GM21529 (cell line): ENCODE data around the gene CDC40.
"Not testable (repeated sequence)": the region's sequence is repeated elsewhere in the genome, so short reads cannot be mapped to it uniquely, and the experiment has no call there.

ENCODE experiments used
- ATAC-seq: cut with Tn5 transposase; IDR thresholded peaks from one replicate; pipeline ENCODE4 v1.9.1; 2021; ENCODE audit not compliant: unreplicated experiment

The CDC40 gene

GRCh38 chr6:110266996-110267395 is 86.8 kb downstream of the CDC40 start:
- ATAC-seq, result no peak

GRCh38 chr6:110269623-110270022 is 89.4 kb downstream of the CDC40 start:
- ATAC-seq, result no peak

DNA sequence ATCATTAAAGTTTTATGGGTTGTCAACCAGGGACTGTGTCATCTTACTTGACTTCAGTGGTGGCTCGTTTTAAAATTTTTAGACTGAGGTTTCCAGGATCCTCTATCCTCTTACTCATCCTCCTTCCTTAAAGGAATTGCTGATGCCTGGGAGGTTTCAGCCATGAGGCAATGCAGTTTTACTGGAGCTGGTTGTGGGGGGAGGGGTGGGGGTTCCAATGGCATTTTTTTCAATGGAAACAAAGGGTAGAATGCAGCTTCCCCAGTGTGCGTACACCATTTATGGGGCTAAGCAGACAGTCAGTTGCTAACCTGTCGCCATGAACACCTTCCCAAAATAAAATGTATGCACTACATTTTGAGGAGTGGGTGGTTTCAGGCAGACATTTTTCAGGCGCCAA is 89.9 kb downstream of the CDC40 start:
- no peak for ATAC-seq

DNA sequence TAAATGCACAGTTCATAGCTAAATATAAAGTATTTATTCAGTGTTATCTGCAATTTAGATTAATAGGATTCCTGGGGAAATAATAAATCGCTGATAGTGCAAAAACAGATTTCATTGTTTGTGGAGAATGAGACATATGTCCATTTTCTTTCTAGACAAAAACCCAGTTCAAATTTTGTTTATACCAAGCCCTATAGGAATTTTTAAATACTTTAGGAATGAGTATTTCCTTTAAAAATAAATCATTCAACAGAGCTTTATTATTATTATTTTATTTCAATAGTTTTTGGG is 91.5 kb downstream of the CDC40 start:
- no peak for ATAC-seq

DNA sequence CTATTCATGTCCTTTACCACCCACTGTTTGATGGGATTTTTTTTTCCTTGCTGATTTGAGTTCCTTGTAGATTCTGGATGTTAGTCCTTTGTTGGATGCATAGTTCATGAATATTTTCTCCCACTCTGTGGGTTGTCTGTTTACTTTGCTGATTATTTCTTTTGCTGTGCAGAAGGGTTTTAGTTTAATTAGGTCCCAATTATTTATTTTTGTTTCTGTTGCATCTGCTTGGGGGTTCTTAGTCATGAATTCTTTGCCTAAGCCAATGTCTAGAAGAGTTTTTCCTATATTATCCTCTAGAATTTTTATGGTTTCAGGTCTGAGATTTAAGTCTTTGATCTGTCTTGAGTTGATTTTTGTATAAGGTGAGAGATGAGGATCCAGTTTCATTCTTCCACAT is 92.6 kb downstream of the CDC40 start:
- ATAC-seq, result not testable (repeated sequence)

GRCh38 chr6:110277100-110277665 is 97.0 kb downstream of the CDC40 start:
- ATAC-seq, result no peak
